Vagina (tissue), 2 donors: ENCODE results near the gene PLXDC1. TPM values are rescaled to one million over a fixed set of nuclear protein-coding genes. Genes with fewer than 3 reads are reported as not detected.

ENCODE experiments used
- DNase-seq, 2 donors: peaks; one replicate each; pipeline ENCODE4 v3.0.0-alpha.2; 2017; ENCODE audit errors: extremely low spot score in 2 of 2
- H3K27ac ChIP-seq: fragments of 200-600 bp; sonication (generic); one replicate; pipeline ENCODE4 v1.5.1; 2019
- H3K27me3 ChIP-seq: fragments of 200-600 bp; sonication (generic); one replicate; pipeline ENCODE4 v1.5.1; 2019
- H3K36me3 ChIP-seq, 2 donors: fragments of 200-600 bp; sonication (generic); one replicate each; pipeline ENCODE4 v1.5.1; 2017 to 2019
- H3K4me1 ChIP-seq: fragments of 200-600 bp; sonication (generic); one replicate; pipeline ENCODE4 v1.5.1; 2019
- H3K4me3 ChIP-seq, 2 donors: fragments of 200-600 bp; sonication (generic); 1 replicate in 1 of 2; 2 replicates in 1 of 2; pipeline ENCODE4 v1.5.1; 2016 to 2019
- H3K9me3 ChIP-seq: fragments of 200-600 bp; sonication (generic); one replicate; pipeline ENCODE4 v1.5.1; 2019
- CTCF ChIP-seq, 3 experiments: fragments of 450-650 bp in 2 of 3; fragments of 200-600 bp in 1 of 3; sonication (generic) in 1 of 3; IDR thresholded peaks; one replicate each; pipeline ENCODE4 v1.5.1; 2017 to 2019; ENCODE audit warnings: antibody characterized with exemption in 3 of 3, mild to moderate bottlenecking in 2 of 3, moderate library complexity in 2 of 3
- POLR2A ChIP-seq, 2 donors: fragments of 450-650 bp; IDR thresholded peaks; one replicate each; pipeline ENCODE4 v1.6.1; 2017; ENCODE audit warnings: antibody characterized with exemption in 2 of 2, mild to moderate bottlenecking in 2 of 2, moderate library complexity in 2 of 2
- POLR2AphosphoS5 ChIP-seq, 2 donors: sonication (generic); formaldehyde crosslinking; IDR thresholded peaks; one replicate each; pipeline ENCODE4 v1.9.0; 2017; ENCODE audit warnings: antibody characterized with exemption in 2 of 2, mild to moderate bottlenecking in 2 of 2, low read depth in 1 of 2; ENCODE audit not compliant: insufficient read depth in 1 of 2
- intact Hi-C: fragments of 100-400 bp; cut with DNase I; formaldehyde crosslinking; loops from one replicate; pipeline ENCODE4 v1.15.1; 2023
- total RNA-seq: library from RNA; depleted of rRNA; stranded (reverse); fragments of >200 nt; gene quantifications from one replicate; pipeline ENCODE4 v1.2.3, GENCODE V29; 2016

The PLXDC1 gene
- total RNA-seq, 1 donor from 2014 or later, result 6.6 TPM

GRCh38 chr17:39153599-39154051 lies 2.2 kb upstream of the PLXDC1 start:
- H3K36me3 ChIP-seq, result no peaks in the 10 kb centered on the region
- peak overlapping the region; percentile 100 for H3K27ac ChIP-seq
- intact Hi-C loops, result loop anchor here (2.0 to 5.0 kb wide), 3 partner anchors 81 to 281 kb away; partner anchors contain the start of gene LASP1
- DNase-seq, result peak in 1 of 2 donors; percentile 99
- H3K9me3 ChIP-seq, result no peaks in the 10 kb centered on the region
- TF ChIP-seq POLR2AphosphoS5 (IDR thresholded peaks at IDR 0.05; ENCODE audit: insufficient read depth in 1 of 2, low read depth in 1 of 2) (peak in 1 of 2 donors; percentile 94), CTCF (IDR thresholded peaks at IDR 0.05) (peak in 1 of 3 experiments; percentile 35), POLR2A (IDR thresholded peaks at IDR 0.05) (peak in 1 of 2 donors; percentile 33)
- peaks cover 21% of the 10 kb centered on the region for H3K4me1 ChIP-seq
- no peaks in the 10 kb centered on the region for H3K27me3 ChIP-seq
- peak overlapping the region; percentile 86 to 88 for H3K4me3 ChIP-seq

- H3K27ac ChIP-seq, result peak overlapping the region; percentile 100
These were observed 744 bp upstream of the PLXDC1 start for GRCh38 chr17:39151943-39152818.

GRCh38 chr17:39150795-39151149 lies 665 bp downstream of the PLXDC1 start:
- intact Hi-C loops, result loop anchor here (5.0 kb wide), 2 partner anchors 78 to 278 kb away; partner anchors contain the start of gene LASP1
- H3K4me1 ChIP-seq, result peaks cover 21% of the 10 kb centered on the region
- no peaks in the 10 kb centered on the region for H3K27me3 ChIP-seq
- no peak for DNase-seq
- H3K36me3 ChIP-seq, result no peaks in the 10 kb centered on the region
- TF ChIP-seq CTCF (IDR thresholded peaks at IDR 0.05) (no peak), POLR2A (IDR thresholded peaks at IDR 0.05) (no peak), POLR2AphosphoS5 (IDR thresholded peaks at IDR 0.05; ENCODE audit: insufficient read depth in 1 of 2, low read depth in 1 of 2) (no peak)
- H3K4me3 ChIP-seq, result peak overlapping the region; percentile 75 to 88
- H3K27ac ChIP-seq, result peak overlapping the region; percentile 100
- no peaks in the 10 kb centered on the region for H3K9me3 ChIP-seq

More at GRCh38 chr17:39151943-39152818, 744 bp upstream of the PLXDC1 start:
- Histone ChIP-seq H3K36me3 (no peaks in the 10 kb centered on the region), H3K4me3 (peak overlapping the region; percentile 75 to 88), H3K4me1 (peaks cover 21% of the 10 kb centered on the region), H3K27me3 (no peaks in the 10 kb centered on the region), H3K9me3 (no peaks in the 10 kb centered on the region)
- no peak for TF ChIP-seq POLR2A (IDR thresholded peaks at IDR 0.05)
- no peak for TF ChIP-seq POLR2AphosphoS5 (IDR thresholded peaks at IDR 0.05; ENCODE audit: insufficient read depth in 1 of 2, low read depth in 1 of 2)
- no peak for TF ChIP-seq CTCF (IDR thresholded peaks at IDR 0.05)
- intact Hi-C loops, result loop anchor here (2.0 to 5.0 kb wide), 3 partner anchors 80 to 280 kb away; partner anchors contain the start of gene LASP1
- no peak for DNase-seq

- no peak overlapping the region for H3K4me3 ChIP-seq
- H3K27ac ChIP-seq, result peak overlapping the region; percentile 100
- no peak for TF ChIP-seq POLR2AphosphoS5 (IDR thresholded peaks at IDR 0.05; ENCODE audit: insufficient read depth in 1 of 2, low read depth in 1 of 2)
- no peak for TF ChIP-seq POLR2A (IDR thresholded peaks at IDR 0.05)
- TF ChIP-seq CTCF (IDR thresholded peaks at IDR 0.05), result no peak
- peaks cover 24% of the 10 kb centered on the region for H3K4me1 ChIP-seq
- no peaks in the 10 kb centered on the region for H3K27me3 ChIP-seq
- no peaks in the 10 kb centered on the region for H3K9me3 ChIP-seq
- no peak for DNase-seq
- H3K36me3 ChIP-seq, result no peaks in the 10 kb centered on the region
- intact Hi-C loops, result loop anchor here (5.0 kb wide), 2 partner anchors 78 to 278 kb away; partner anchors contain the start of gene LASP1
These were observed 1.3 kb downstream of the PLXDC1 start for GRCh38 chr17:39150104-39150634.
